ENCODE measurements around the gene SLC10A7.
"Not testable (repeated sequence)": the region's sequence is repeated elsewhere in the genome, so short reads cannot be mapped to it uniquely, and the experiment has no call there.

DNA sequence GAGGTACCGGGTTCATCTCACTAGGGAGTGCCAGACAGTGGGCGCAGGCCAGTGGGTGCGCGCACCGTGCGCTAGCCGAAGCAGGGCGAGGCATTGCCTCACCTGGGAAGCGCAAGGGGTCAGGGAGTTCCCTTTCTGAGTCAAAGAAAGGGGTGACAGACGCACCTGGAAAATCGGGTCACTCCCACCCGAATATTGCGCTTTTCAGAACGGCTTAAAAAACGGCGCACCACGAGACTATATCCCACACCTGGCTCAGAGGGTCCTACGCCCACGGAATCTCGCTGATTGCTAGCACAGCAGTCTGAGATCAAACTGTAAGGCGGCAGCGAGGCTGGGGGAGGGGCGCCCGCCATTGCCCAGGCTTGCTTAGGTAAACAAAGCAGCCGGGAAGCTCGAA, 171.6 kb downstream of the SLC10A7 start:
- not testable (repeated sequence) for TF ChIP-seq EZH2 (IDR thresholded peaks at IDR 0.05; ENCODE audit: borderline replicate concordance, low read depth, low read length, poor library complexity, severe bottlenecking)
- TF ChIP-seq, protein P1, sequence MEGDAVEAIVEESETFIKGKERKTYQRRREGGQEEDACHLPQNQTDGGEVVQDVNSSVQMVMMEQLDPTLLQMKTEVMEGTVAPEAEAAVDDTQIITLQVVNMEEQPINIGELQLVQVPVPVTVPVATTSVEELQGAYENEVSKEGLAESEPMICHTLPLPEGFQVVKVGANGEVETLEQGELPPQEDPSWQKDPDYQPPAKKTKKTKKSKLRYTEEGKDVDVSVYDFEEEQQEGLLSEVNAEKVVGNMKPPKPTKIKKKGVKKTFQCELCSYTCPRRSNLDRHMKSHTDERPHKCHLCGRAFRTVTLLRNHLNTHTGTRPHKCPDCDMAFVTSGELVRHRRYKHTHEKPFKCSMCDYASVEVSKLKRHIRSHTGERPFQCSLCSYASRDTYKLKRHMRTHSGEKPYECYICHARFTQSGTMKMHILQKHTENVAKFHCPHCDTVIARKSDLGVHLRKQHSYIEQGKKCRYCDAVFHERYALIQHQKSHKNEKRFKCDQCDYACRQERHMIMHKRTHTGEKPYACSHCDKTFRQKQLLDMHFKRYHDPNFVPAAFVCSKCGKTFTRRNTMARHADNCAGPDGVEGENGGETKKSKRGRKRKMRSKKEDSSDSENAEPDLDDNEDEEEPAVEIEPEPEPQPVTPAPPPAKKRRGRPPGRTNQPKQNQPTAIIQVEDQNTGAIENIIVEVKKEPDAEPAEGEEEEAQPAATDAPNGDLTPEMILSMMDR (conservative IDR thresholded peaks at IDR 0.05; ENCODE audit: low read depth, low read length), result not testable (repeated sequence)
